ENCODE measurements around the gene RRP1.

Gene RRP1

GRCh38 chr21:43744725-43745124 lies 44.7 kb upstream of the RRP1 start:
- H3K9me3 Mint-ChIP-seq = no peaks in the 10 kb centered on the region
- H3K27ac Mint-ChIP-seq = no peak overlapping the region
- TF ChIP-seq CTCF (IDR thresholded peaks at IDR 0.05; ENCODE audit: unreplicated experiment in 3 of 3) = no peak
- peaks cover 3% of the 10 kb centered on the region for H3K27me3 Mint-ChIP-seq (ENCODE audit: low read depth)
- H3K36me3 Mint-ChIP-seq (ENCODE audit: low read depth) = peaks cover 23% of the 10 kb centered on the region
- peaks cover 7% of the 10 kb centered on the region for H3K4me1 Mint-ChIP-seq
- no peak overlapping the region for H3K4me3 Mint-ChIP-seq

- Mint-ChIP-seq H3K9me3 (no peaks in the 10 kb centered on the region), H3K27ac (no peak overlapping the region), H3K27me3 (ENCODE audit: low read depth) (peaks cover 3% of the 10 kb centered on the region), H3K4me1 (no peaks in the 10 kb centered on the region), H3K4me3 (no peak overlapping the region), H3K36me3 (ENCODE audit: low read depth) (peaks cover 28% of the 10 kb centered on the region)
- no peak for TF ChIP-seq CTCF (IDR thresholded peaks at IDR 0.05; ENCODE audit: unreplicated experiment in 3 of 3)
These were observed 43.4 kb upstream of the RRP1 start for GRCh38 chr21:43745772-43746517.

GRCh38 chr21:43748622-43749021 lies 40.8 kb upstream of the RRP1 start:
- Mint-ChIP-seq H3K9me3 (no peaks in the 10 kb centered on the region), H3K27ac (no peak overlapping the region), H3K36me3 (ENCODE audit: low read depth) (peaks cover 32% of the 10 kb centered on the region), H3K27me3 (ENCODE audit: low read depth) (peaks cover 3% of the 10 kb centered on the region), H3K4me3 (no peak overlapping the region), H3K4me1 (no peaks in the 10 kb centered on the region)
- no peak for TF ChIP-seq CTCF (IDR thresholded peaks at IDR 0.05; ENCODE audit: unreplicated experiment in 3 of 3)

- Mint-ChIP-seq H3K27ac (no peak overlapping the region), H3K4me3 (no peak overlapping the region), H3K27me3 (ENCODE audit: low read depth) (peaks cover 3% of the 10 kb centered on the region), H3K9me3 (no peaks in the 10 kb centered on the region), H3K36me3 (ENCODE audit: low read depth) (peaks cover 38% of the 10 kb centered on the region), H3K4me1 (no peaks in the 10 kb centered on the region)
- no peak for TF ChIP-seq CTCF (IDR thresholded peaks at IDR 0.05; ENCODE audit: unreplicated experiment in 3 of 3)
These were observed 39.6 kb upstream of the RRP1 start for GRCh38 chr21:43749651-43750262.

- Mint-ChIP-seq H3K4me1 (no peaks in the 10 kb centered on the region), H3K9me3 (no peaks in the 10 kb centered on the region), H3K36me3 (ENCODE audit: low read depth) (peaks cover 32% of the 10 kb centered on the region), H3K27ac (peak overlapping the region in 1 of 3 experiments; percentile 67), H3K4me3 (no peak overlapping the region), H3K27me3 (ENCODE audit: low read depth) (peaks cover 3% of the 10 kb centered on the region)
- TF ChIP-seq CTCF (IDR thresholded peaks at IDR 0.05; ENCODE audit: unreplicated experiment in 3 of 3) = no peak
These were observed 38.9 kb upstream of the RRP1 start for GRCh38 chr21:43750339-43751033.
